GM21381 (cell line): Measurements from ENCODE around the gene ASAP2.

ENCODE experiments used
- ATAC-seq: cut with Tn5 transposase; IDR thresholded peaks from one replicate; pipeline ENCODE4 v1.9.1; 2021; ENCODE audit warnings: mild to moderate bottlenecking, moderate library complexity; ENCODE audit not compliant: unreplicated experiment

ASAP2 gene

GRCh38 chr2:9313443-9313842 is 106.8 kb downstream of the ASAP2 start:
- no peak for ATAC-seq

GRCh38 chr2:9315280-9315847 is 108.8 kb downstream of the ASAP2 start:
- ATAC-seq, result no peak

- no peak for ATAC-seq
Observed at GRCh38 chr2:9317559-9317958, 110.9 kb downstream of the ASAP2 start.

GRCh38 chr2:9318461-9319337 is 112.1 kb downstream of the ASAP2 start:
- ATAC-seq, result no peak

DNA sequence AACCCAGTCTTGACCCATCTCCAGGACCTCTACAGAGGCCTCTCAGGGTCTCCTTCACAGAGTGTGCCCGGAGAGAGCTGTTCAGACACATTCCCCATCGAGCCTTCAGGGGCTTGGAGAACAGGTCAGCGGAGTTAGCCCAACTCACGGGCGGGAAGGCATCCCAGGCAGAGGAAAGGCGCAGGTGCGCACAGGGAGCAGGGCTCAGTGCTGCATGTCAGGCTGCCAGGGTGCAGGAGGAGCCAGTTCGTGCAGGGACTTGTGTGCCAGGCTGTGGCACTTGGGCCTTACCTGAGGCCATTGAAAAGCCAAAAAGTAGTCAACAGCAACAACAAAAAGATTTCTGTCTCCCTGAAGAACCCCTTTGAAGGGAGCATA is 112.7 kb downstream of the ASAP2 start:
- ATAC-seq, result no peak

GRCh38 chr2:9322576-9322975 is 116.0 kb downstream of the ASAP2 start:
- no peak for ATAC-seq

GRCh38 chr2:9325428-9325827 is 118.8 kb downstream of the ASAP2 start:
- no peak for ATAC-seq

DNA sequence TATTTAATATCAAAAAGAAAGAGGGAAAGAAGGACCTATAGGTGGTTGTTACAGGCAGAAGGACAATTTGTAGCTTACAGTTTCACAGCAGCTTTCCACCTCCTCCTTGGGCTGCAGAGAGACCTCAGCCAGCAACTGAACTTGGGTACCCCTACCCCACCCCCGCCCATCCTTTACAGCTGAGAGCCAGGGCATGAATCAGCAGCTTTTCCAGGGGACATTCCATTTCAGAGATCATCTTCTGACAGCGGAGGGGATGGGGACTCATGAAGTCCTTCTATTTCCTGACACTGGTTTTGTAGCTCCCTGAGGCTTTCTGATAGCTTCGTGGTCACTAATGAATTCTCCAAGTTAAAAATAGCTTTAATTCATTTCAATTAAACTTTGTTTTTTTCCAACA is 120.4 kb downstream of the ASAP2 start:
- ATAC-seq, result no peak

GRCh38 chr2:9327873-9328352 is 121.3 kb downstream of the ASAP2 start:
- no peak for ATAC-seq

DNA sequence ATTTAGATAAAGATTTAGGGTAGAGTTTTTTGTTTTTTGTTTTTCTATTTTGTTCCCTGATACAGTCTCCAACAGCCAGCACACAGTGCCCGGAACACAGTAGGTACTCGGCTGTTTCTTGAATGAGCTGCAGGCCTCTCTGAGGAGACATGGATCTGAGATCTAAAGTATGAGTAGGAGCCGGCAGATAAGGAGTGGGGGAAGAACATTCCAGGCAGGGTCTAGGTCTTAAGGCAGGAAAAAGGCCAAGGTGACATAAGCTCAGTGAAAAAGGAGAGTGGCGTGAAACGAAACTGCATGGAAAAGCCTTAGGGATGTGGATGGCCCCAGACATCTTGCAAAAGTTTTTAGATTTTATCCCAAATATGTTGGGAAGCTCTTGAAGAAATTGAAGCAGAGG is 122.3 kb downstream of the ASAP2 start:
- ATAC-seq, result no peak

GRCh38 chr2:9329497-9329896 is 122.9 kb downstream of the ASAP2 start:
- no peak for ATAC-seq

DNA sequence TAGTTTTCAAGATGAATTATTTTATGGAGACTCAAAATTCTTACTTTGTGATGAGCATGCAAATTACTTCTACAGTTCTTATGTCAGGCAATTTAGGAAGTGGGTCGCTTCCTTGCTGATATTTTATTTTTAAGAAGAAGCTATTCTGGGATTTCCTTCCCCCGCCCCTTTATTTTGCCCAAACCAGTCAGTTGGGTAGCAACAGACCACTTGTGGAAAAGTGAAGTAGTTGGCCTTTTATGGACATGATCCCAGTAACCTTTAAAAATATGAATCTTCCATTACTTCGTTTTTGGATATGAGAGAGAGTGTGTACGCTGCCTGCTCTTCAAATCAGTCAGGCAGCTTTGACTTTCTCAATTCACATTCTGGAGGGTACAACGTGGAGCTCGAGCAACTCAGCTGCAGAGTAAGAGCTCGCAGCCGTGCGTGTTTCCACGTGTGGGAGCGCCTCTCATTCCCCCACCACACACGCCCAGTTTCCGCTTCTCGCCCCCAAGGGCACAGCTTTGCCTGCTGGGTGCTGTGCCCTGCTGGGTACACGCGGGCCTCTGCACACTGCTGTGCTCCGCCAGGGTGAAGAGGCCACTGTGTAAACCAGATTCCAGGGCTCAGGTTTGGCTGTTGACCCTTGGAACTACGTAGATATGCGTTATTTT is 124.1 kb downstream of the ASAP2 start:
- no peak for ATAC-seq

DNA sequence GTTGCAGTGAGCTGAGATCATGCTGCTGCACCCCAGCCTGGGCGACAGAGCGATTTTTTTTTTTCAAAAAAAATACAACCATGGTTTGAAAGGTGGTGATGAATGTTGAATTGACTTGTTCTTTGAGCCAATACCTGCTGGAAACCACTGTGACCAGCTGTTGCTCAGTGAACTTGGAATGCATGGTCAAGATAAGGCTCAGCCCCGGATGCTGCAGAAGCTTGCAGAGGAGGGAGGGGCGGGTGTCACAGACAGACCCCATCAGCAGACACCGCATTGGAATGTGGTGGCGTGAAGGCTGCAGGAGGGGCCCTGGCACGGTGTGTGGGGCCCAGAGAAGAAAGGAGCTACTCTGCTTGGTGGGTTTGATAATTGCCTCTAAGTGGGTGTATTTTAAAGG is 125.1 kb downstream of the ASAP2 start:
- ATAC-seq, result no peak

GRCh38 chr2:9332136-9332852 is 125.7 kb downstream of the ASAP2 start:
- no peak for ATAC-seq

- ATAC-seq, result no peak
Observed at GRCh38 chr2:9332853-9333245, 126.2 kb downstream of the ASAP2 start.

GRCh38 chr2:9333591-9334171 is 127.1 kb downstream of the ASAP2 start:
- no peak for ATAC-seq

- ATAC-seq, result no peak
Observed at GRCh38 chr2:9334761-9335160, 128.1 kb downstream of the ASAP2 start.

GRCh38 chr2:9335322-9335832 is 128.8 kb downstream of the ASAP2 start:
- no peak for ATAC-seq

DNA sequence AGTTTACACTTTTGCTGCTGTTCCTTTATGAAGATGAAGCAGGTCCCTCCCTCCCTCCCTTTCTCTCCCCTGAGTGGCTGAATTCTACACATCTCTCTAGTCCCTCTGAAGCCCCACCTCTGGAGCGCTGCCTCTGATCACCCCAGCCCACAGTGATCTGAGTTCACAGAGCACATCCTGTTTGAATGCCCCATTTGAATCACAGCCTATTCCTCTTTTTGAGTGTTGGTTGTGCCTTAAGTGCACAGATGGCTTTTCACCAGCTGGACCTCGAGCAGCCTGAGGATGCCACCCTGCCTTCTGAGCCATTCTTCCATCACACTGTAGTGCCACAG is 129.6 kb downstream of the ASAP2 start:
- ATAC-seq, result no peak

DNA sequence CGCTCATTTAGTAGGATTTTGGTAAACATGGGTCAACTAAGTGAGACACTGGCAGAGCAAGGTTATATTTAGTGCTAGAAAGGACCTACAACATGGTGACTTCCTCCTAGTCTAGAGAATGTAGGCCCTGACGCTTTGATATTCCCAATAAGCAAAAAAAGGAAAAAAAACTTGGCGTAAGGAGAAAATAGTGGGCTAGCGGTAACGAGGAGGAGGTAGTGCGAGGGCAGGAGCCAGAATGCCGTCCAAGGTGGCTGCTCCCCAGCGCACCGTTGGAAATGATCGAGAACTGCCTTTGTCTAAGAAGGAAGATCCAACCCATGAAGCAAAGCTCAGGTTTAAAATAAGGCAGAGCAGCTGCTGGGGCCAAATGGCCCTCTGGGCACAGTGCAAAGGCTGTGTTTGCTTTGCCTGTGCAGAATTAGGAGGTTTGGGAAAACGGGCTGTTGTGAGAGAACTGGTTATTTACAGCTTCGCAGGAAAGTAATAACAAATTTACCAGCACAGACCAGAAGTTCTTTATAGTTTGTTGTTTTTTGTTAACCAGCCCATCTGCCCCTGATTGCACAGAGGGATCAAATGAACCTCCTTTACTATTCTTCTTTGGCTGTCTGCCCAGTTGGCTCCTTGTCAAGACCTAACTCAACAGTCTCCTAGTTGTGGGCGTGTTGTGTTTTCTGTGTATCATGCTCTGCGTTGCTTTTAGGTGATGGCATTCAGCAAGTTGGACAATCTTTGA is 130.1 kb downstream of the ASAP2 start:
- no peak for ATAC-seq
